DMS114 treated with DMSO at 0.1 percent for 48 hours (cell line): Measurements from ENCODE around the gene SMIM28.

Experiments
- DNase-seq: peaks from one replicate; lab custom pipeline; 2025; ENCODE audit not compliant: unreplicated experiment; lab: John Stamatoyannopoulos, UW

SMIM28 gene

GRCh38 chr6:138428944-138429598, 51.4 kb downstream of the SMIM28 start:
- peak; percentile 8 for DNase-seq

GRCh38 chr6:138429761-138430160, 52.1 kb downstream of the SMIM28 start:
- DNase-seq = no peak

- no peak for DNase-seq
Measured at GRCh38 chr6:138430361-138431145, 52.8 kb downstream of the SMIM28 start.

GRCh38 chr6:138431256-138432062, 53.8 kb downstream of the SMIM28 start:
- DNase-seq = no peak

- no peak for DNase-seq
Measured at GRCh38 chr6:138432063-138432356, 54.3 kb downstream of the SMIM28 start.
